ENCODE measurements around the gene FAM120A.

The FAM120A gene

DNA sequence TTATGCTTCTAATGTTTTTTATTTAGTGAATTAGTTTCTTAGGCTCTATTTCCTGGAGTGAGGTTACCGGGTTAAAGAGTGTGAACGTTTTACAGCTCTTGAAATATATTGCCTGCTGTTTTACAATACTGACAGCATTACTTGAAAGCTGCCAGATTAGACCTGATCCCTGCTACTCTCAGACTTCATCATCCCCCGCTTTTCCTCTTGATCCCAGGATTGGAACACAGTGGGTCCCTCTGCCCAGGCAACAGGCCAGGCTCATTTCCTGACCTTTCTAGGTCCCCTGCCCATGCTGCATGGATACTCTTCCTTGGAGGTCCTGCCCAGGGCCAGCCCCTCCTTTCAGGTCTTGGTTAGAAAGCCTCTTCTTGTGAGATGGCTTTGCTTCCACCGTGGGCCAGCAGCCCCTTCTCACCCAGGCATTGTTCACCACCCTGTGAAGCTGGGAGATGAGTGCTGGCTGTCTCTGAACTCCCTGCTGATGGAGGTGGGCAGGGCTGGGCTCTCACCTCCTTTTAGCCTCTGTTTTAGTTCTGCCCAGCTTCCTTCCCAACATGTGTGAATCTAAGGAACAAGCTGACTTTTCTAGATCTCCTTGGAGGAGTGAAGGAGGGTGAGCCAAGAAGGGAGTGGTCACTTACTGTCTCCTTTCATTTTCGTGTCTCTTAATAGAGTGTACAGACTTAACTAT, 17.4 kb downstream of the FAM120A start:
- Histone ChIP-seq H3K27me3 (ENCODE audit: control insufficient read depth, insufficient read depth, low read length, poor library complexity, severe bottlenecking) (no peaks in the 10 kb centered on the region), H3K4me1 (ENCODE audit: control insufficient read depth, insufficient read depth, low read length) (peaks cover 9% of the 10 kb centered on the region), H3K9me3 (ENCODE audit: control insufficient read depth, low read length) (no peaks in the 10 kb centered on the region), H3K4me3 (ENCODE audit: insufficient read depth, low read depth, low read length) (no peak overlapping the region), H3K27ac (ENCODE audit: insufficient read depth, low read depth, low read length, poor library complexity, severe bottlenecking) (peak overlapping the region; percentile 5), H3K36me3 (ENCODE audit: control insufficient read depth, insufficient read depth, low read length) (no peaks in the 10 kb centered on the region)
- WGBS, 2 experiments: 48 to 66% methylated on average over 4 to 5 of the region's 5 CpGs

DNA sequence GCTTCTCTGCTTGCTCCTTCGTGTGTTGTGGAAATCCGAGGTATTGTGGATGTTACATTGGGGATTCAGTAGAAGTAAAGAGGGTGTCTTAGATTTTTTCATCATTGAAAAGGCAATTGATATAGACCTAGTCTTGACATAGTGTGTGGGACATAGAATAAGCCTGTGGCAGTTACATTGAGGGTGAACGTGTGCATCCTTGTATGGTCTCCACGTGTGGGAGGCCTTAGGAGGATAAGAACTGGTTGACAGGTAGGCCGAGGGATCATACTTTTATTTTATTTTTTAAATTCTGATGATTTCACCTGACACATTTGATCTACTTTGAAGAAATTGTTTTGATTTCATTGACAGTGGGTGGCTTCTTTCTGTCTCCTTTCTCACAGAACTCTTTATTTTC, 18.9 kb downstream of the FAM120A start:
- Histone ChIP-seq H3K4me3 (ENCODE audit: insufficient read depth, low read depth, low read length) (no peak overlapping the region), H3K9me3 (ENCODE audit: control insufficient read depth, low read length) (no peaks in the 10 kb centered on the region), H3K27ac (ENCODE audit: insufficient read depth, low read depth, low read length, poor library complexity, severe bottlenecking) (no peak overlapping the region), H3K36me3 (ENCODE audit: control insufficient read depth, insufficient read depth, low read length) (no peaks in the 10 kb centered on the region), H3K4me1 (ENCODE audit: control insufficient read depth, insufficient read depth, low read length) (peaks cover 9% of the 10 kb centered on the region), H3K27me3 (ENCODE audit: control insufficient read depth, insufficient read depth, low read length, poor library complexity, severe bottlenecking) (no peaks in the 10 kb centered on the region)
- 94 to 95% methylated on average over 4 to 5 of the region's 5 CpGs for WGBS, 2 experiments

DNA sequence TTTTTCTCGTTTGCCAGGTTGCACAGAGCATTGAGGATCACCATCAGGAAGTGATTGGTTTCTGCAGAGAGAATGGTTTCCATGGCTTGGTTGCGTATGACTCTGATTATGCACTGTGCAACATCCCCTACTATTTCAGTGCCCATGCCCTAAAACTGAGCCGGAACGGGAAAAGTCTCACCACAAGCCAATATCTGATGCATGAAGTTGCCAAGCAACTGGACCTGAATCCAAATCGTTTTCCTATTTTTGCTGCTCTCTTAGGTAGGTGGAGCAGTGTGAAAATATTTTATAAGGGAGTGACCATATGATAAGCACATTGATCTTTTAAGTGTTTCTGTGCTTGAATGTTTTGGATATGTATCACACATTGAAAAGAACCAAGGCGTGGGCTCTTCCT, 19.6 kb downstream of the FAM120A start:
- WGBS, 2 experiments: 96 to 99% methylated on average over 6 of the region's 6 CpGs
- no peak overlapping the region for H3K4me3 ChIP-seq (ENCODE audit: insufficient read depth, low read depth, low read length)

DNA sequence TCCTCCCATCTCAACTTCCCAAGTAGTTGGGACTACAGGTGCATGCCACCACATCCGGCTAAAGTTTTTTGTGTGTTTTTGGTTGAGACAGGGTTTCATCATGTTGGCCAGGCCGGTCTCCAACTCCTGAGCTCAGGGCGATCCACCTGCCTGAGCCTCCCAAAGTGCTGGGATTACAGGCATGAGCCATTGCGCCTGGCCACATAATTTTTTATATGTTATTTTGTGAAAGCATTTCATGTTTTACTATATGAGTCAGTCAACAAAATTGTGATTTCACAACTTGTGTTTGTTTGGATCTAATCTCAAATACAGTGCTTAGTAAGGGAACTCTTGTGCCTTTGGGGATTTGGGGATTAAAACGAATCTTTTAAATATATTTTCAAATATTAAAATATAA, 21.9 kb downstream of the FAM120A start:
- no peak overlapping the region for H3K27ac ChIP-seq (ENCODE audit: insufficient read depth, low read depth, low read length, poor library complexity, severe bottlenecking)
- H3K9me3 ChIP-seq (ENCODE audit: control insufficient read depth, low read length): no peaks in the 10 kb centered on the region
- H3K4me3 ChIP-seq (ENCODE audit: insufficient read depth, low read depth, low read length): no peak overlapping the region
- no peaks in the 10 kb centered on the region for H3K36me3 ChIP-seq (ENCODE audit: control insufficient read depth, insufficient read depth, low read length)
- H3K4me1 ChIP-seq (ENCODE audit: control insufficient read depth, insufficient read depth, low read length): peaks cover 9% of the 10 kb centered on the region
- 95% methylated on average over 4 of the region's 5 CpGs for WGBS, 2 experiments
- no peaks in the 10 kb centered on the region for H3K27me3 ChIP-seq (ENCODE audit: control insufficient read depth, insufficient read depth, low read length, poor library complexity, severe bottlenecking)

More for the DNA sequence above, 19.6 kb downstream of the FAM120A start:
- peaks cover 9% of the 10 kb centered on the region for H3K4me1 ChIP-seq (ENCODE audit: control insufficient read depth, insufficient read depth, low read length)
- H3K9me3 ChIP-seq (ENCODE audit: control insufficient read depth, low read length): no peaks in the 10 kb centered on the region
- H3K27ac ChIP-seq (ENCODE audit: insufficient read depth, low read depth, low read length, poor library complexity, severe bottlenecking): no peak overlapping the region
- H3K36me3 ChIP-seq (ENCODE audit: control insufficient read depth, insufficient read depth, low read length): no peaks in the 10 kb centered on the region
- no peaks in the 10 kb centered on the region for H3K27me3 ChIP-seq (ENCODE audit: control insufficient read depth, insufficient read depth, low read length, poor library complexity, severe bottlenecking)

DNA sequence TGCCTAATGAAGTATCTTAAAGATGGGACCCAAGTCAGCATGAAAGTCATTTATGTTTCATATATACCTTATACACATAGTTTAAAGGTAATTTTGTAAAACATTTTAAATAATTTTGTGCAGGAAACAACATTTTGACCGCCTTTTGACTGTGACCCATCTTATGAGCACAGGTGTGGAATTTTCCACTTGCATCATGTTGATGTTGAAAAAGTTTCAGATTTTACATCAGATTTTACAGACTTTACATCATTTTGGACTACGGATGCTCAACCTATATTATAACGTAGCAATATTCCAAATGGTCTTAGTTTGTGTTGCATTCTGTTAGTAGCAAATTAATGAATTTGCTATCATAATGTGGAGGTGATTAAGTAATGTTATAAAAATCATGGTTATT, 23.6 kb downstream of the FAM120A start:
- WGBS, 2 experiments: 92 to 98% methylated on average over 1 to 3 of the region's 3 CpGs
- H3K9me3 ChIP-seq (ENCODE audit: control insufficient read depth, low read length): no peaks in the 10 kb centered on the region
- no peaks in the 10 kb centered on the region for H3K36me3 ChIP-seq (ENCODE audit: control insufficient read depth, insufficient read depth, low read length)
- no peak overlapping the region for H3K27ac ChIP-seq (ENCODE audit: insufficient read depth, low read depth, low read length, poor library complexity, severe bottlenecking)
- H3K4me1 ChIP-seq (ENCODE audit: control insufficient read depth, insufficient read depth, low read length): peaks cover 3% of the 10 kb centered on the region
- no peaks in the 10 kb centered on the region for H3K27me3 ChIP-seq (ENCODE audit: control insufficient read depth, insufficient read depth, low read length, poor library complexity, severe bottlenecking)
- H3K4me3 ChIP-seq (ENCODE audit: insufficient read depth, low read depth, low read length): no peak overlapping the region

DNA sequence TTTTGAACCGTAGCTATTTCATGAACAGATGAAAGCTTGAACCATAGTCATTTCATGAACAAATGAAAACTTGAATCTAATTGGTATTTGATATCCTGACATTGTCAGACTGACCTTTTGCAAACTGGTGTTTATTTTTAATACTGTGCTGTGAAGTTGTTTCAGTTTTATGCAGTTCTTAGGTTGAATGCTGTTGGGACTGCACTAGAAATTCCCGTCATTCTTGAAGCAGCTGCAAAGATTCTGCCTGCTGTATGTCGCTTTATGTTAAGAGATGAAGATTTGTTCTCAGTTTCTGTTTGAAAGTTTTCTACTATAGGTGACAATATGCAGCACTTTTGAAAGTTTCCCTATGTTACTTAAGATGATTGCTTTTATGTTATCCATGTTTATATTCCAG, 24.4 kb downstream of the FAM120A start:
- H3K4me1 ChIP-seq (ENCODE audit: control insufficient read depth, insufficient read depth, low read length): peaks cover 3% of the 10 kb centered on the region
- H3K27me3 ChIP-seq (ENCODE audit: control insufficient read depth, insufficient read depth, low read length, poor library complexity, severe bottlenecking): no peaks in the 10 kb centered on the region
- H3K36me3 ChIP-seq (ENCODE audit: control insufficient read depth, insufficient read depth, low read length): no peaks in the 10 kb centered on the region
- no peak overlapping the region for H3K27ac ChIP-seq (ENCODE audit: insufficient read depth, low read depth, low read length, poor library complexity, severe bottlenecking)
- 98 to 100% methylated on average over 3 of the region's 3 CpGs for WGBS, 2 experiments
- H3K4me3 ChIP-seq (ENCODE audit: insufficient read depth, low read depth, low read length): no peak overlapping the region
- no peaks in the 10 kb centered on the region for H3K9me3 ChIP-seq (ENCODE audit: control insufficient read depth, low read length)

DNA sequence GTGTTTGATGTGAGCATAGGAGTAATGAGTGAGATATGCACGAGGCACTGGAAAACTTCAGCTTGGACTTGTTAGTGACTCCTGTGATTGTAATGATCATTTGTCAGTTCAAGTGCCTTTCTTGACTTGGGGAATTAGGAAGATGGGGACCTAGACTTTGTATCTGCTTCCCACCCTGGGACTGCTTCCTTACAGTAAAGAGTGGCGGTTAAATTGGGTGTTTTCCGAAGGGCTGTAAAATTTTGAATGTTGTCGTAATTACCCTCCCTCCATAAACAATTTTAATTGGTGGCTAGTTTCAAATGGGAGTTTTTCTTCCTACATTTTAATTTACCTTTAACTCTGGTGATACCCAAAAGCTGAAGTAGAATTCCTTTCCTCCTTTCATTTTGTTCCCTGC, 25.4 kb downstream of the FAM120A start:
- no peaks in the 10 kb centered on the region for H3K27me3 ChIP-seq (ENCODE audit: control insufficient read depth, insufficient read depth, low read length, poor library complexity, severe bottlenecking)
- no peak overlapping the region for H3K4me3 ChIP-seq (ENCODE audit: insufficient read depth, low read depth, low read length)
- no peaks in the 10 kb centered on the region for H3K9me3 ChIP-seq (ENCODE audit: control insufficient read depth, low read length)
- H3K4me1 ChIP-seq (ENCODE audit: control insufficient read depth, insufficient read depth, low read length): peaks cover 3% of the 10 kb centered on the region
- WGBS, 2 experiments: 88 to 98% methylated on average over 1 to 3 of the region's 4 CpGs
- H3K36me3 ChIP-seq (ENCODE audit: control insufficient read depth, insufficient read depth, low read length): no peaks in the 10 kb centered on the region
- H3K27ac ChIP-seq (ENCODE audit: insufficient read depth, low read depth, low read length, poor library complexity, severe bottlenecking): no peak overlapping the region

DNA sequence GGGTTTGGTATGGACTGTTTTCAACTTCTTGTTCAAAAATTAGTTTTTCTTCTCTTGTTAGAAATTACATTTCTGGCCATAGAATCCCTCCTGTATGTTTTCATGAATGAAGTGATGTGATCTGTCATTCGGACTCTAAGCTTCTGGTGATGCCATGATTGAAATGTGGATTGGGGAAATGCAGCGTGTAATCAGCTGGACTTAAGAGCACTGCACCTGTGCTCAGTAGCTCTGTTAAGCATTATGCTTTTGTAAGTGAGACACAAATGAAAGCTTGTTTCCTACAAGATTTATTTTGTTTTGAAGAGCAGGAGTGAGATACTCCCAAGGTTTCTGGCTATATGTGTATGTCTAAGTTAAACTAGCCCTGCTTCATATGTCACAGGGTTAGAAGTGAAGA, 25.9 kb downstream of the FAM120A start:
- WGBS, 2 experiments: 90 to 94% methylated on average over 2 of the region's 2 CpGs
- Histone ChIP-seq H3K36me3 (ENCODE audit: control insufficient read depth, insufficient read depth, low read length) (no peaks in the 10 kb centered on the region), H3K9me3 (ENCODE audit: control insufficient read depth, low read length) (no peaks in the 10 kb centered on the region)

DNA sequence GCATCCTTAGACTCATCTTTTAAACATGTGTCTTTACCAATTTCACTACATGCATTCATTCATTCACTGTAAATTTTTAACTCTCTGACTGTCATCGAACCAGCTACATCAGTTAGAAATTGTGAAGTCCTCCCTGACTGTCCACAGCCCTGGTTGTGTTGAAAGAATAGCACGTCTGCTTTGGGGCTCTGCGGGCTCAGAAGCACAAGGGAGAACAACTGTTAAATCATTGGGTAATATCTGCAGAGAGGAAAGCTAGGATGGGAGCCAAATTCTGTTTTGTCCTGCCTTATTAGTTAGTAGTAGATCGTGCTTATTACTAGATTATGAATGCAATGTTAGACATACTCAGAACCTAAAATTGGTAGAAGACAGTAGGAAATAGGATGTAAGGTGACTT, 28.2 kb downstream of the FAM120A start:
- no peak overlapping the region for H3K4me3 ChIP-seq (ENCODE audit: insufficient read depth, low read depth, low read length)
- H3K36me3 ChIP-seq (ENCODE audit: control insufficient read depth, insufficient read depth, low read length): no peaks in the 10 kb centered on the region
- H3K27me3 ChIP-seq (ENCODE audit: control insufficient read depth, insufficient read depth, low read length, poor library complexity, severe bottlenecking): no peaks in the 10 kb centered on the region
- no peak overlapping the region for H3K27ac ChIP-seq (ENCODE audit: insufficient read depth, low read depth, low read length, poor library complexity, severe bottlenecking)
- peaks cover 3% of the 10 kb centered on the region for H3K4me1 ChIP-seq (ENCODE audit: control insufficient read depth, insufficient read depth, low read length)
- WGBS, 2 experiments: 91 to 96% methylated on average over 4 of the region's 4 CpGs
- no peaks in the 10 kb centered on the region for H3K9me3 ChIP-seq (ENCODE audit: control insufficient read depth, low read length)

More for the DNA sequence above, 25.9 kb downstream of the FAM120A start:
- Histone ChIP-seq H3K27ac (ENCODE audit: insufficient read depth, low read depth, low read length, poor library complexity, severe bottlenecking) (no peak overlapping the region), H3K4me3 (ENCODE audit: insufficient read depth, low read depth, low read length) (no peak overlapping the region), H3K4me1 (ENCODE audit: control insufficient read depth, insufficient read depth, low read length) (peaks cover 3% of the 10 kb centered on the region), H3K27me3 (ENCODE audit: control insufficient read depth, insufficient read depth, low read length, poor library complexity, severe bottlenecking) (no peaks in the 10 kb centered on the region)

DNA sequence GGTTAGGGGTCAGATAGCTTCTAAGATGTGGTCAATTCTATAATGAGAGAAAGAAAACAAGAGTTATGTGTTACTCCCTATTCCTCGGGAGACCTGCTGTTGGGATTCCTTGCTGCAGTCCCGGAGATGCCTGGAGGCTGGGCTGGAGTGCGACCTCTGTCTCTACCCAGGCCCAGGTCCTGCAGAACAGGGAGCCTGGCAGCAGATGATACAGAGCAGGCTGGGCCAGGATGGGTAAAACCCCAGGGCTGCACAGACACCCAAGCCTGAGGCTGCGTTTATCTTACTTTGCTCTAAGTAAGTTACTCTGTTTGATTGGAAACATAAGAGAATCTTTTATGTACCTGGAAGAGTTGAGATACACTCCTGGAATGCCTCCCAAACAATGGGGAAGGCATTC, 28.8 kb downstream of the FAM120A start:
- WGBS, 2 experiments: 80 to 86% methylated on average over 4 of the region's 4 CpGs
- Histone ChIP-seq H3K27ac (ENCODE audit: insufficient read depth, low read depth, low read length, poor library complexity, severe bottlenecking) (no peak overlapping the region), H3K4me3 (ENCODE audit: insufficient read depth, low read depth, low read length) (no peak overlapping the region)

More for the DNA sequence above, 28.8 kb downstream of the FAM120A start:
- Histone ChIP-seq H3K36me3 (ENCODE audit: control insufficient read depth, insufficient read depth, low read length) (no peaks in the 10 kb centered on the region), H3K4me1 (ENCODE audit: control insufficient read depth, insufficient read depth, low read length) (peaks cover 3% of the 10 kb centered on the region), H3K27me3 (ENCODE audit: control insufficient read depth, insufficient read depth, low read length, poor library complexity, severe bottlenecking) (no peaks in the 10 kb centered on the region), H3K9me3 (ENCODE audit: control insufficient read depth, low read length) (no peaks in the 10 kb centered on the region)

All from ectodermal cell (in vitro differentiated cells).